Stomach (tissue), 4 donors: Measurements from ENCODE around the gene AATF.

Experiments used
- CTCF ChIP-seq, 7 experiments: fragments of 450-650 bp in 4 of 7; fragments of 200-600 bp in 3 of 7; sonication (generic) in 3 of 7; IDR thresholded peaks; one replicate each; pipeline ENCODE4 v1.5.1; 2016 to 2019; ENCODE audit warnings: antibody characterized with exemption in 7 of 7, control low read depth in 2 of 7, mild to moderate bottlenecking in 1 of 7
- POLR2A ChIP-seq, 4 donors: fragments of 450-650 bp; IDR thresholded peaks; one replicate each; pipeline ENCODE4 v1.6.1; 2016; ENCODE audit warnings: antibody characterized with exemption in 4 of 4, control low read depth in 2 of 4, mild to moderate bottlenecking in 1 of 4, moderate library complexity in 1 of 4

- no peak for TF ChIP-seq CTCF (IDR thresholded peaks at IDR 0.05)
- no peak for TF ChIP-seq POLR2A (IDR thresholded peaks at IDR 0.05)
Measured at GRCh38 chr17:36983618-36984017, 34.9 kb downstream of the AATF start.
